GM12872 (cell line): ENCODE data around the gene MARS2.

ENCODE experiments used
- TF ChIP-seq, protein P1 (sequence below): IDR thresholded peaks from 3 replicates; pipeline ENCODE4 v1.5.1; 2011; ENCODE audit warnings: low read depth, mild to moderate bottlenecking, low read length, moderate library complexity; ENCODE audit not compliant: insufficient read depth

Gene MARS2

DNA sequence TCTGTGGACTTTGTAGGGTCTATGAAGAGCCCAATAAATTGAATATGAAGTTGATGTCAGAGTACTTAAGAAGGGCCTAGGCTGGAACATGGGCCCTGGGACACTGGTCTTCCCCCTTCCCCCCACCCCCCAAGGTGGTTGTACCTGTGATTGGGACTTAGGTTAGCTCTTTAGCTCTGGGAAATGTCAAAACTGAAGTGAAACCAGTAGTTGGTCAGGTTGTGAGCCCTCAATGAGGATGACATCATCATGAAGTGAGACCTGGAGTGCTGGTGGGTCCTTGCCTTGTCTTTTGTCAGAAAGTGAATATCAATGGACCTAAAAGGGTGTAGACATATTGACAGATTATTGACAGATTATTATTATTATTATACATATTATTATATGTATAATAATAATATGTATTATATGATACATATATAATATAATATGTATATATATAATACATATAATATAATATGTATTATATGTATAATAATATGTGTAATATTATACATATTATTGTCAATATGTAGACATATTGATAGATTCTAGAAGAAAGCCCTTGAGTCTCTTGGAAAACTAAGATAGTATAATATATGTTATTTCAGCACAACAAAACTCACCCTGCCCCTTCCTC, 5.4 kb downstream of the MARS2 start:
- TF ChIP-seq, protein P1, sequence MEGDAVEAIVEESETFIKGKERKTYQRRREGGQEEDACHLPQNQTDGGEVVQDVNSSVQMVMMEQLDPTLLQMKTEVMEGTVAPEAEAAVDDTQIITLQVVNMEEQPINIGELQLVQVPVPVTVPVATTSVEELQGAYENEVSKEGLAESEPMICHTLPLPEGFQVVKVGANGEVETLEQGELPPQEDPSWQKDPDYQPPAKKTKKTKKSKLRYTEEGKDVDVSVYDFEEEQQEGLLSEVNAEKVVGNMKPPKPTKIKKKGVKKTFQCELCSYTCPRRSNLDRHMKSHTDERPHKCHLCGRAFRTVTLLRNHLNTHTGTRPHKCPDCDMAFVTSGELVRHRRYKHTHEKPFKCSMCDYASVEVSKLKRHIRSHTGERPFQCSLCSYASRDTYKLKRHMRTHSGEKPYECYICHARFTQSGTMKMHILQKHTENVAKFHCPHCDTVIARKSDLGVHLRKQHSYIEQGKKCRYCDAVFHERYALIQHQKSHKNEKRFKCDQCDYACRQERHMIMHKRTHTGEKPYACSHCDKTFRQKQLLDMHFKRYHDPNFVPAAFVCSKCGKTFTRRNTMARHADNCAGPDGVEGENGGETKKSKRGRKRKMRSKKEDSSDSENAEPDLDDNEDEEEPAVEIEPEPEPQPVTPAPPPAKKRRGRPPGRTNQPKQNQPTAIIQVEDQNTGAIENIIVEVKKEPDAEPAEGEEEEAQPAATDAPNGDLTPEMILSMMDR = no peak

DNA sequence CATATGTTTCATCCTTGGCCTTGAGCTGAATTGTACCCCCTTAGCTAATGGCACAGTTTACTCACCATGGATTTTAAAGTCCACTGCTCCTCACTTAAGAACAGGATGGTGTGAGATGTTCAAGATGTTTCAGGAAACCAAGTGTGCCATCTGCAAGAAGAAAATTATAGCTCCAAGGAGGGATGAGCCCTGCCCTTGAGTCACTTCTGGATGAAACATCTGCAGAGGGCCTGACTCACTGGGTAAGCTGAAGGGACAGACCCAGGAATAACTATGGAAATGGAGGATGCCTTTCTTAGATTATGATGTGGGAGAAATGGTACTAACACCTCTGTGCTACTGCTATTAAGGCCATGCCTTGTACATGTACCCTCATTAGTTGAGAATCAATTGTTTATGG, 6.4 kb downstream of the MARS2 start:
- TF ChIP-seq, protein P1 = no peak

GRCh38 chr2:197713271-197713670, 8.1 kb downstream of the MARS2 start:
- TF ChIP-seq, protein P1 = no peak

- TF ChIP-seq, protein P1 = no peak
These were observed 12.7 kb downstream of the MARS2 start for GRCh38 chr2:197717863-197718262.

DNA sequence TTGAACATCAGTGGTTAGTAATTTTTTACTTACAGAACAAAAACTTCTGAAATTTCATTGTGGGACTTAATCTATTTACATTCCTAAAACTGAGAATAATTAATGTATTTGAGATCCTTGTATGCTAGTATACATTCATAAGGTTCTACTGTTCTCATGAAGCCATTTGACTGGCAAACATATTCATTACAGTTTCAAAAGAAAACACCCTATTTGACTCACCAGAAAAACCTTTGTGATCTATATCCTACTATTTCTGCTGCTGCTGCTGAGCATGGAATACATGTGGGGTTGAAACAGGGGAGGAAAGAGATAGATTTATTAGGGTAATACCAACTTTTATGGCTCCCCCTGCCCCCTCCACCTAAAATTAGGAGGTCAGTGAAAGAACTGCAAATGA, 21.8 kb downstream of the MARS2 start:
- TF ChIP-seq, protein P1 = no peak

- TF ChIP-seq, protein P1 = no peak
These were observed 35.0 kb downstream of the MARS2 start for GRCh38 chr2:197740200-197740599.
